HepG2 (cell line): ENCODE data around the gene ATP6V0A1. TPM values are rescaled to one million over a fixed set of nuclear protein-coding genes. Genes with fewer than 3 reads are reported as not detected.

Experiments used
- AGO2 ChIP-seq: fragments of 200-400 bp; formaldehyde crosslinking; optimal IDR thresholded peaks from 2 replicates; pipeline ENCODE3; 2017; ENCODE audit warnings: mild to moderate bottlenecking, low read depth, low read length, moderate library complexity
- CHCHD3 ChIP-seq: sonication (generic); formaldehyde crosslinking; IDR thresholded peaks from 2 replicates; pipeline ENCODE4 v1.8.0; 2022; ENCODE audit warnings: mild to moderate bottlenecking, missing genetic modification reagents, moderate library complexity
- CHD4 ChIP-seq: fragments of 200-600 bp; sonication (generic); IDR thresholded peaks from 2 replicates; pipeline ENCODE4 v1.7.0; 2017; ENCODE audit warnings: mild to moderate bottlenecking, low read length, borderline replicate concordance
- HNRNPL ChIP-seq: fragments of 200-400 bp; formaldehyde crosslinking; IDR thresholded peaks from 2 replicates; pipeline ENCODE4 v1.6.1; 2017; ENCODE audit warnings: mild to moderate bottlenecking, low read depth, low read length
- IKZF1 ChIP-seq: fragments of 450-650 bp; IDR thresholded peaks from 2 replicates; pipeline ENCODE4 v1.7.1; 2016
- KLF16 ChIP-seq, 2 experiments: sonication (generic) in 1 of 2; formaldehyde crosslinking in 1 of 2; IDR thresholded peaks; 2 replicates each; pipeline versions ENCODE4 v1.6.1 to v1.8.0; 2016 to 2023; ENCODE audit warnings: missing genetic modification reagents in 2 of 2, missing compliant biosample characterization in 1 of 2
- MAFG ChIP-seq: sonication (generic); formaldehyde crosslinking; IDR thresholded peaks from 2 replicates; pipeline ENCODE4 v1.5.1; 2020; ENCODE audit warnings: mild to moderate bottlenecking, missing genetic modification reagents
- NFE2 ChIP-seq: sonication (generic); formaldehyde crosslinking; IDR thresholded peaks from 2 replicates; pipeline ENCODE4 v1.4.0; 2020; ENCODE audit warnings: missing genetic modification reagents
- RBAK ChIP-seq: sonication (generic); formaldehyde crosslinking; IDR thresholded peaks from 2 replicates; pipeline ENCODE4 v1.5.1; 2020; ENCODE audit warnings: mild to moderate bottlenecking, missing genetic modification reagents
- SP5 ChIP-seq: IDR thresholded peaks from 2 replicates; pipeline ENCODE4 v1.6.1; 2016; ENCODE audit warnings: low read depth, borderline replicate concordance
- SUZ12 ChIP-seq: fragments of 150-350 bp; IDR thresholded peaks from 2 replicates; pipeline ENCODE4 v1.6.1; 2014; ENCODE audit warnings: low read depth, low read length
- TEAD2 ChIP-seq: sonication (generic); formaldehyde crosslinking; IDR thresholded peaks from 2 replicates; pipeline ENCODE4 v1.9.0; 2021; ENCODE audit warnings: missing genetic modification reagents
- THAP7 ChIP-seq: sonication (generic); formaldehyde crosslinking; IDR thresholded peaks from 2 replicates; pipeline ENCODE4 v1.8.1; 2023; ENCODE audit warnings: mild to moderate bottlenecking, missing genetic modification reagents
- TSC22D2 ChIP-seq: sonication (generic); formaldehyde crosslinking; IDR thresholded peaks from 2 replicates; pipeline ENCODE4 v1.5.1; 2020; ENCODE audit warnings: missing genetic modification reagents, mild to moderate bottlenecking, borderline replicate concordance
- ZBTB33 ChIP-seq: sonication (generic); formaldehyde crosslinking; IDR thresholded peaks from 2 replicates; pipeline ENCODE4 v1.4.0; 2020; ENCODE audit warnings: missing genetic modification reagents
- ZBTB7A ChIP-seq: sonication (generic); formaldehyde crosslinking; IDR thresholded peaks from 2 replicates; pipeline ENCODE4 v1.8.0; 2022; ENCODE audit warnings: mild to moderate bottlenecking, missing genetic modification reagents
- ZFP41 ChIP-seq: sonication (generic); formaldehyde crosslinking; IDR thresholded peaks from 2 replicates; pipeline ENCODE4 v1.4.0; 2020; ENCODE audit warnings: mild to moderate bottlenecking, missing genetic modification reagents, borderline replicate concordance
- ZNF430 ChIP-seq: sonication (generic); formaldehyde crosslinking; IDR thresholded peaks from 2 replicates; pipeline ENCODE4 v1.9.0; 2021; ENCODE audit warnings: mild to moderate bottlenecking, missing genetic modification reagents
- ZNF468 ChIP-seq: sonication (generic); formaldehyde crosslinking; IDR thresholded peaks from 2 replicates; pipeline ENCODE4 v1.8.0; 2022; ENCODE audit warnings: mild to moderate bottlenecking, moderate library complexity, missing genetic modification reagents
- ZNF496 ChIP-seq: sonication (generic); formaldehyde crosslinking; IDR thresholded peaks from 2 replicates; pipeline ENCODE4 v1.8.1; 2023; ENCODE audit warnings: mild to moderate bottlenecking, moderate library complexity, missing genetic modification reagents; ENCODE audit not compliant: insufficient replicate concordance
- ZNF547 ChIP-seq: sonication (generic); formaldehyde crosslinking; IDR thresholded peaks from 2 replicates; pipeline ENCODE4 v1.5.1; 2020; ENCODE audit warnings: mild to moderate bottlenecking, missing genetic modification reagents
- ZNF674 ChIP-seq: sonication (generic); formaldehyde crosslinking; IDR thresholded peaks from 2 replicates; pipeline ENCODE4 v1.5.0; 2020; ENCODE audit warnings: low read depth, mild to moderate bottlenecking, missing genetic modification reagents
- ZNF782 ChIP-seq: sonication (generic); formaldehyde crosslinking; IDR thresholded peaks from 2 replicates; pipeline ENCODE4 v1.4.0; 2020; ENCODE audit warnings: missing genetic modification reagents, mild to moderate bottlenecking, borderline replicate concordance
- ZNF792 ChIP-seq: IDR thresholded peaks from 2 replicates; pipeline ENCODE4 v1.6.1; 2016
- ZNF878 ChIP-seq: sonication (generic); formaldehyde crosslinking; IDR thresholded peaks from 2 replicates; pipeline ENCODE4 v1.8.1; 2023; ENCODE audit warnings: mild to moderate bottlenecking, missing genetic modification reagents, moderate library complexity
- ZNF879 ChIP-seq: sonication (generic); formaldehyde crosslinking; IDR thresholded peaks from 2 replicates; pipeline ENCODE4 v1.8.1; 2023; ENCODE audit warnings: missing genetic modification reagents
- polyA plus RNA-seq, 8 experiments: library from polyadenylated mRNA; depleted of rRNA in 3 of 8; stranded (reverse) in 7 of 8; unstranded in 1 of 8; fragments of >200 nt; fragmentation: Illumina TruSeq in 4 of 8; extraction: Trizol in 4 of 8; gene quantifications; 2 replicates each; pipeline versions ENCODE4 v1.2.1 to v1.2.3, GENCODE V29; 2011 to 2016; ENCODE audit warnings: low read depth in 4 of 8, missing spikeins in 1 of 8, mixed read lengths in 1 of 8; ENCODE audit not compliant: insufficient read depth in 1 of 8
- total RNA-seq, 5 experiments: library from RNA; depleted of rRNA; stranded (reverse); fragments of >200 nt; fragmentation: Illumina TruSeq; extraction: Trizol; gene quantifications; 2 replicates each; pipeline ENCODE4 v1.2.3, GENCODE V29; 2016; ENCODE audit warnings: low read depth in 1 of 5
- TF ChIP-seq, protein P1 (sequence below): sonication (generic); formaldehyde crosslinking; IDR thresholded peaks from 2 replicates; pipeline ENCODE4 v1.5.0; 2020; ENCODE audit warnings: missing genetic modification reagents, mild to moderate bottlenecking, borderline replicate concordance
- TF ChIP-seq, protein P2 (sequence below): sonication (generic); formaldehyde crosslinking; IDR thresholded peaks from 2 replicates; pipeline ENCODE4 v1.9.0; 2022; ENCODE audit warnings: low read depth, missing genetic modification reagents

Gene ATP6V0A1
- total and polyA plus RNA-seq, 2 of the 13 experiments (the other 11 are each of a cell fraction or from before 2014, with no cell fraction given), result 27.9 to 54.1 TPM

GRCh38 chr17:42441371-42442195 is 17.1 kb upstream of the ATP6V0A1 start (continued):
- no peak for TF ChIP-seq CHCHD3 (CRISPR knock-in tag)
- TF ChIP-seq AGO2, result no peak
- TF ChIP-seq, protein P1, sequence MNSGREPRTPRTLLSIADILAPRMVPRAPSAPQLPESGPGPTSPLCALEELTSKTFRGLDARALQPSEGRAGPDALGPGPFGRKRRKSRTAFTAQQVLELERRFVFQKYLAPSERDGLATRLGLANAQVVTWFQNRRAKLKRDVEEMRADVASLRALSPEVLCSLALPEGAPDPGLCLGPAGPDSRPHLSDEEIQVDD (CRISPR knock-in tag), result no peak
- TF ChIP-seq ZNF879 (CRISPR knock-in tag), result no peak
- no peak for TF ChIP-seq ZNF878
- TF ChIP-seq KLF16 (CRISPR knock-in tag; IDR thresholded peaks at IDR 0.05), result no peak
- TF ChIP-seq ZBTB7A, result no peak
- TF ChIP-seq CHD4, result no peak
- TF ChIP-seq TEAD2 (CRISPR knock-in tag), result no peak
- no peak for TF ChIP-seq TSC22D2 (CRISPR knock-in tag)
- TF ChIP-seq ZNF547 (CRISPR knock-in tag), result no peak
- TF ChIP-seq SP5 (CRISPR knock-in tag), result no peak
- TF ChIP-seq NFE2 (CRISPR knock-in tag), result no peak
- TF ChIP-seq ZNF496 (CRISPR knock-in tag), result no peak
- no peak for TF ChIP-seq RBAK (CRISPR knock-in tag)
- no peak for TF ChIP-seq HNRNPL
- TF ChIP-seq ZNF674 (CRISPR knock-in tag), result no peak
- TF ChIP-seq ZFP41, result no peak
- no peak for TF ChIP-seq SUZ12
- TF ChIP-seq ZNF430, result no peak
- TF ChIP-seq ZNF468, result no peak
- no peak for TF ChIP-seq ZNF782 (CRISPR knock-in tag)
- TF ChIP-seq MAFG (CRISPR knock-in tag), result no peak
- TF ChIP-seq IKZF1, result no peak
- TF ChIP-seq ZBTB33, result no peak
- no peak for TF ChIP-seq ZNF792
- TF ChIP-seq THAP7 (CRISPR knock-in tag), result no peak
- TF ChIP-seq, protein P2, sequence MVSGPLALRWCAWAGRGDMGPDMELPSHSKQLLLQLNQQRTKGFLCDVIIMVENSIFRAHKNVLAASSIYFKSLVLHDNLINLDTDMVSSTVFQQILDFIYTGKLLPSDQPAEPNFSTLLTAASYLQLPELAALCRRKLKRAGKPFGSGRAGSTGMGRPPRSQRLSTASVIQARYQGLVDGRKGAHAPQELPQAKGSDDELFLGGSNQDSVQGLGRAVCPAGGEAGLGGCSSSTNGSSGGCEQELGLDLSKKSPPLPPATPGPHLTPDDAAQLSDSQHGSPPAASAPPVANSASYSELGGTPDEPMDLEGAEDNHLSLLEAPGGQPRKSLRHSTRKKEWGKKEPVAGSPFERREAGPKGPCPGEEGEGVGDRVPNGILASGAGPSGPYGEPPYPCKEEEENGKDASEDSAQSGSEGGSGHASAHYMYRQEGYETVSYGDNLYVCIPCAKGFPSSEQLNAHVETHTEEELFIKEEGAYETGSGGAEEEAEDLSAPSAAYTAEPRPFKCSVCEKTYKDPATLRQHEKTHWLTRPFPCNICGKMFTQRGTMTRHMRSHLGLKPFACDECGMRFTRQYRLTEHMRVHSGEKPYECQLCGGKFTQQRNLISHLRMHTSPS (CRISPR knock-in tag), result no peak
